H1 (cell line): Measurements from ENCODE around the gene SLC17A1. TPM values are rescaled to one million over a fixed set of nuclear protein-coding genes. Genes with fewer than 3 reads are reported as not detected.

ENCODE experiments used
- CTCF ChIA-PET: fragments of 300-600 bp; sonication (Branson Sonifier 250); formaldehyde crosslinking; loops from one replicate; lab custom pipeline; 2021; ENCODE audit not compliant: partially characterized antibody; lab: Charles Lee
- POLR2A ChIA-PET: fragments of 300-600 bp; sonication (Branson Sonifier 250); formaldehyde crosslinking; loops from one replicate; lab custom pipeline; 2021; ENCODE audit warnings: inconsistent platforms; ENCODE audit not compliant: partially characterized antibody; lab: Charles Lee
- DNase-seq, 2 experiments: peaks; one replicate each; pipeline versions ENCODE4 v3.0.0 to v3.0.0-alpha.2; 2010 to 2022; ENCODE audit warnings: low spot score in 2 of 2, low read depth in 1 of 2, mixed read lengths in 1 of 2
- FAIRE-seq: peaks from 2 replicates; lab custom pipeline; 2011; peaks lifted over from hg19 to GRCh38; lab: Jason Lieb, UNC
- H2AFZ ChIP-seq: 2 replicates; pipeline ENCODE4 v1.8.1; 2012; ENCODE audit warnings: low read length, inconsistent platforms
- H2AK5ac ChIP-seq: 2 replicates; pipeline ENCODE4 v1.6.1; 2013; ENCODE audit warnings: low read depth, low read length
- H2BK120ac ChIP-seq: replicated peaks from 2 replicates; pipeline ENCODE3; 2013; ENCODE audit warnings: low read depth, low read length, inconsistent platforms
- H2BK12ac ChIP-seq: 2 replicates; pipeline ENCODE4 v1.6.1; 2013; ENCODE audit warnings: low read depth, low read length
- H2BK15ac ChIP-seq: 2 replicates; pipeline ENCODE4 v1.6.1; 2013; ENCODE audit warnings: low read length
- H2BK20ac ChIP-seq: 2 replicates; pipeline ENCODE4 v1.6.1; 2013; ENCODE audit warnings: low read length
- H2BK5ac ChIP-seq: 2 replicates; pipeline ENCODE4 v1.6.1; 2013; ENCODE audit warnings: low read depth, low read length
- H3K14ac ChIP-seq: 2 replicates; pipeline ENCODE4 v1.6.1; 2013; ENCODE audit warnings: inconsistent platforms; ENCODE audit not compliant: insufficient read length
- H3K18ac ChIP-seq: 2 replicates; pipeline ENCODE4 v1.6.1; 2013; ENCODE audit warnings: low read length; ENCODE audit errors: extremely low read depth
- H3K23ac ChIP-seq: 2 replicates; pipeline ENCODE4 v1.6.1; 2013; ENCODE audit warnings: inconsistent platforms; ENCODE audit not compliant: insufficient read length
- H3K23me2 ChIP-seq: 2 replicates; pipeline ENCODE4 v1.6.1; 2013; ENCODE audit warnings: low read depth, low read length
- H3K27ac ChIP-seq: 2 replicates; pipeline ENCODE4 v1.6.1; 2011; ENCODE audit warnings: low read depth, low read length, inconsistent platforms
- H3K27me3 ChIP-seq, 4 experiments: replicated peaks in 1 of 4; 1 replicate in 1 of 4; 2 replicates in 3 of 4; pipeline versions ENCODE4 v1.6.1 to v1.8.1; 2011 to 2013; ENCODE audit warnings: low read length in 3 of 4, mild to moderate bottlenecking in 3 of 4, inconsistent platforms in 2 of 4, mixed read lengths in 2 of 4, moderate library complexity in 1 of 4; ENCODE audit not compliant: control insufficient read depth in 3 of 4, insufficient read depth in 3 of 4; ENCODE audit errors: extremely low read depth in 1 of 4
- H3K36me3 ChIP-seq, 4 experiments: 2 replicates each; pipeline versions ENCODE4 v1.6.1 to v1.8.1; 2011 to 2013; ENCODE audit warnings: mild to moderate bottlenecking in 4 of 4, low read length in 3 of 4, moderate library complexity in 2 of 4, control low read depth in 1 of 4, inconsistent platforms in 1 of 4; ENCODE audit not compliant: insufficient read depth in 4 of 4, control insufficient read depth in 2 of 4
- H3K4ac ChIP-seq: replicated peaks from 2 replicates; pipeline ENCODE3; 2013; ENCODE audit warnings: low read length, low read depth, mixed read lengths, inconsistent platforms; ENCODE audit not compliant: insufficient read length
- H3K4me1 ChIP-seq, 4 experiments: replicated peaks in 1 of 4; 1 replicate in 1 of 4; 2 replicates in 3 of 4; pipeline versions ENCODE4 v1.6.1 to v1.8.1; 2011 to 2013; ENCODE audit warnings: low read length in 3 of 4, inconsistent platforms in 2 of 4, mixed read lengths in 1 of 4; ENCODE audit not compliant: insufficient read depth in 4 of 4, control insufficient read depth in 3 of 4
- H3K4me2 ChIP-seq, 2 experiments: 2 replicates each; pipeline versions ENCODE4 v1.6.1 to v1.8.1; 2011 to 2013; ENCODE audit warnings: low read depth in 2 of 2, low read length in 2 of 2, control low read depth in 1 of 2, inconsistent platforms in 1 of 2, mild to moderate bottlenecking in 1 of 2; ENCODE audit not compliant: insufficient read depth in 1 of 2
- H3K4me3 ChIP-seq, 4 experiments: fragments of 200-600, 300-600 bp in 1 of 4; sonication (generic), shearing (Covaris generic), sonication (Bioruptor Twin) in 1 of 4; 2 replicates each; pipeline versions ENCODE4 v1.5.1 to v1.8.1; 2011 to 2016; ENCODE audit warnings: low read length in 4 of 4, low read depth in 3 of 4, control low read depth in 2 of 4, inconsistent platforms in 2 of 4, mild to moderate bottlenecking in 2 of 4, mixed read lengths in 1 of 4, moderate library complexity in 1 of 4; ENCODE audit not compliant: insufficient read depth in 2 of 4; ENCODE audit errors: extremely low read depth in 1 of 4
- H3K56ac ChIP-seq: replicated peaks from 2 replicates; pipeline ENCODE3; 2013; ENCODE audit warnings: low read depth, mild to moderate bottlenecking, mixed read lengths, low read length, inconsistent platforms; ENCODE audit not compliant: insufficient read length
- H3K79me1 ChIP-seq: 2 replicates; pipeline ENCODE4 v1.6.1; 2013; ENCODE audit warnings: low read depth, low read length, control low read depth
- H3K79me2 ChIP-seq, 2 experiments: 2 replicates each; pipeline versions ENCODE4 v1.6.1 to v1.8.1; 2012 to 2013; ENCODE audit warnings: low read length in 2 of 2, mild to moderate bottlenecking in 2 of 2, inconsistent platforms in 1 of 2; ENCODE audit not compliant: insufficient read depth in 2 of 2, control insufficient read depth in 1 of 2
- H3K9ac ChIP-seq, 4 experiments: replicated peaks in 1 of 4; 1 replicate in 1 of 4; 2 replicates in 3 of 4; pipeline versions ENCODE4 v1.6.1 to v1.8.1; 2011 to 2013; ENCODE audit warnings: low read depth in 3 of 4, low read length in 3 of 4, control low read depth in 2 of 4, mild to moderate bottlenecking in 2 of 4, moderate library complexity in 2 of 4, inconsistent platforms in 1 of 4; ENCODE audit errors: extremely low read depth in 1 of 4
- H3K9me3 ChIP-seq, 2 experiments: 2 replicates each; pipeline versions ENCODE4 v1.6.1 to v1.8.1; 2012 to 2013; ENCODE audit warnings: mild to moderate bottlenecking in 2 of 2, moderate library complexity in 2 of 2, control low read depth in 1 of 2, inconsistent platforms in 1 of 2, low read depth in 1 of 2, low read length in 1 of 2, mixed read lengths in 1 of 2; ENCODE audit not compliant: insufficient read depth in 2 of 2
- H4K20me1 ChIP-seq, 2 experiments: replicated peaks in 1 of 2; 2 replicates each; pipeline versions ENCODE3 to v1.8.1; 2011 to 2013; ENCODE audit warnings: inconsistent platforms in 2 of 2, low read length in 2 of 2, mild to moderate bottlenecking in 1 of 2; ENCODE audit not compliant: insufficient read depth in 2 of 2, control insufficient read depth in 1 of 2
- H4K5ac ChIP-seq: 2 replicates; pipeline ENCODE4 v1.6.1; 2013; ENCODE audit warnings: low read length, low read depth, mixed read lengths, inconsistent platforms; ENCODE audit not compliant: insufficient read length
- H4K8ac ChIP-seq: 2 replicates; pipeline ENCODE4 v1.8.0; 2013; ENCODE audit warnings: mild to moderate bottlenecking, moderate library complexity, low read length, inconsistent platforms; ENCODE audit not compliant: insufficient read depth; ENCODE audit errors: extremely low read depth
- H4K91ac ChIP-seq: replicated peaks from 2 replicates; pipeline ENCODE3; 2013; ENCODE audit warnings: low read length, mixed read lengths, inconsistent platforms; ENCODE audit not compliant: insufficient read length
- BRCA1 ChIP-seq: IDR thresholded peaks from 2 replicates; pipeline ENCODE4 v1.6.1; 2012; ENCODE audit warnings: low read depth, low read length, improper control_type of control experiment
- CREB1 ChIP-seq: IDR thresholded peaks from 2 replicates; pipeline ENCODE4 v1.6.1; 2012; ENCODE audit warnings: inconsistent platforms
- NRF1 ChIP-seq: IDR thresholded peaks from 2 replicates; pipeline ENCODE4 v1.6.1; 2011; ENCODE audit warnings: mild to moderate bottlenecking, low read depth, low read length, improper control_type of control experiment
- RXRA ChIP-seq: IDR thresholded peaks from 2 replicates; pipeline ENCODE4 v1.6.1; 2011; ENCODE audit warnings: low read depth, mild to moderate bottlenecking, low read length, moderate library complexity; ENCODE audit not compliant: insufficient read depth
- SAP30 ChIP-seq: fragments of 300-600 bp; sonication (generic); IDR thresholded peaks from 2 replicates; pipeline ENCODE4 v1.7.1; 2012; ENCODE audit warnings: low read length, moderate library complexity, mild to moderate bottlenecking, inconsistent platforms; ENCODE audit not compliant: insufficient read depth, insufficient replicate concordance
- SUZ12 ChIP-seq: fragments of 200-600 bp; sonication (generic); IDR thresholded peaks from 2 replicates; pipeline ENCODE4 v1.6.1; 2012; ENCODE audit warnings: mild to moderate bottlenecking, inconsistent platforms, low read length, moderate library complexity, mixed read lengths
- WGBS, 2 experiments: shearing (Covaris generic) in 1 of 2; methylation state at CpG; one replicate each; pipeline versions ENCODE4 v1.1.6 to v1.1.7; 2013 to 2015; ENCODE audit warnings: low lambda C conversion rate in 2 of 2, mixed read lengths in 2 of 2, inconsistent platforms in 1 of 2, low coverage in 1 of 2, missing lambda C conversion rate in 1 of 2; ENCODE audit not compliant: insufficient replicate concordance in 2 of 2, insufficient coverage in 1 of 2, insufficient read length in 1 of 2; ENCODE audit errors: extremely low coverage in 1 of 2, missing lambda C conversion rate in 1 of 2; 5-methylcytosine and 5-hydroxymethylcytosine counted together
- polyA plus RNA-seq, 7 experiments: library from polyadenylated mRNA; depleted of rRNA in 3 of 7; stranded (reverse) in 5 of 7; unstranded in 2 of 7; fragments of >200 nt in 5 of 7; fragments of 200-250 nt in 2 of 7; gene quantifications; 1 replicate in 5 of 7; 2 replicates in 1 of 7; 4 replicates in 1 of 7; pipeline versions ENCODE4 v1.2.1 to v1.2.3, GENCODE V29; 2011 to 2013; ENCODE audit warnings: missing spikeins in 2 of 7, mixed read lengths in 2 of 7
- total RNA-seq: library from RNA; stranded (reverse); fragmentation: NEBNext Ultra II Directional; extraction: Animal tissue kit (Norgen Biotek cat#: 25700); gene quantifications from 2 replicates; pipeline ENCODE4 v1.2.1, GENCODE V29; 2021

SLC17A1 gene
- total and polyA plus RNA-seq, 2 of the 8 experiments (the other 6 are each of a cell fraction or from before 2014, with no cell fraction given) = not detected

GRCh38 chr6:25749837-25750236, 82.0 kb downstream of the SLC17A1 start:
- H4K8ac ChIP-seq = no peak overlapping the region
- no peak overlapping the region for H3K27ac ChIP-seq
- no peaks in the 10 kb centered on the region for H3K79me2 ChIP-seq
- H3K23ac ChIP-seq = no peak overlapping the region
- H3K9me3 ChIP-seq = no peaks in the 10 kb centered on the region
- H2BK120ac ChIP-seq = no peak overlapping the region
- CTCF ChIA-PET = interaction anchor here (0.7 to 1.5 kb wide), 2 partner anchors 9 to 106 kb away, joined by 3 read pairs; no protein-coding TSS in a partner anchor
- no peaks in the 10 kb centered on the region for H3K36me3 ChIP-seq
- no peak overlapping the region for H2BK5ac ChIP-seq
- H3K4me3 ChIP-seq = no peak overlapping the region
- no peak overlapping the region for H2BK12ac ChIP-seq
- 89% methylated on average over 2 of the region's 2 CpGs; no CpG with 5 or more reads in 1 of the 2 experiments for WGBS, 2 experiments
- no peak overlapping the region for H2BK15ac ChIP-seq
- H3K56ac ChIP-seq = no peak overlapping the region
- H2BK20ac ChIP-seq = no peak overlapping the region
- H3K79me1 ChIP-seq = no peaks in the 10 kb centered on the region
- H3K4me1 ChIP-seq = no peaks in the 10 kb centered on the region
- no peak overlapping the region for H3K14ac ChIP-seq
- DNase-seq (no peak), FAIRE-seq (no peak)
- POLR2A ChIA-PET = no interaction called here
- no peak overlapping the region for H4K5ac ChIP-seq
- H3K9ac ChIP-seq = no peak overlapping the region
- H2AFZ ChIP-seq = no peak overlapping the region
- no peak overlapping the region for H3K4ac ChIP-seq
- no peak overlapping the region for H3K4me2 ChIP-seq
- H4K20me1 ChIP-seq = no peaks in the 10 kb centered on the region
- no peak overlapping the region for H4K91ac ChIP-seq
- no peak for TF ChIP-seq RXRA
- no peak for TF ChIP-seq CREB1
- TF ChIP-seq NRF1 = no peak
- TF ChIP-seq BRCA1 = no peak
- TF ChIP-seq SAP30 = no peak
- TF ChIP-seq SUZ12 = no peak
- H3K23me2 ChIP-seq = no peaks in the 10 kb centered on the region; the same call in 1 of the 2 replicates
- no peak overlapping the region for H3K18ac ChIP-seq
- no peak overlapping the region for H2AK5ac ChIP-seq
- H3K27me3 ChIP-seq = no peaks in the 10 kb centered on the region
